Keratinocyte (primary cell): Measurements from ENCODE around the gene ATXN2.
"Not testable (repeated sequence)": the region's sequence is repeated elsewhere in the genome, so short reads cannot be mapped to it uniquely, and the experiment has no call there.

Experiments used
- EZH2 ChIP-seq: IDR thresholded peaks from one replicate; pipeline ENCODE4 v1.6.1; 2012; ENCODE audit warnings: inconsistent platforms, mild to moderate bottlenecking, low read length, moderate library complexity
- TF ChIP-seq, protein P1 (sequence below), 3 experiments: IDR thresholded peaks in 1 of 3; conservative IDR thresholded peaks in 1 of 3; optimal IDR thresholded peaks in 1 of 3; 2 replicates in 2 of 3; 3 replicates in 1 of 3; pipeline versions ENCODE3 to v1.5.1; 2011; ENCODE audit warnings: low read length in 3 of 3, mild to moderate bottlenecking in 3 of 3, moderate library complexity in 2 of 3, control low read depth in 1 of 3, inconsistent platforms in 1 of 3; ENCODE audit not compliant: insufficient read depth in 2 of 3; ENCODE audit errors: extremely low read depth in 1 of 3

DNA sequence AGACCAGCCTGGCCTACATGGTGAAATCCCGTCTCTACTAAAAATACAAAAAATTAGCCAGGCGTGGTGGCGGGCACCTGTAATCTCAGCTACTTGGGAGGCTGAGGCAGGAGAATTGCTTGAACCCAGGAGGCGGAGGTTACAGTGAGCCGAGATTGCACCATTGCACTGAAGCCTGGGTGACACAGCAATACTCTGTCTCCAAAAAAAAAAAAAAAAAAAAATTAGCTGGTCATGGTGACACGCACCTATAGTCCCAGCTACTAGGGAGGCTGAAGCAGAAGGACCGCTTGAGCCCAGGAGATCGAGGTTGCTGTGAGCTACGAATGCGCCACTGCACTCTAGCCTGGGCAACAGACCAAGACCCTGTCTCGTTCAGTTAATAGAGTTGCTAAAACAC is 3.7 kb upstream of the ATXN2 start:
- TF ChIP-seq, protein P1, sequence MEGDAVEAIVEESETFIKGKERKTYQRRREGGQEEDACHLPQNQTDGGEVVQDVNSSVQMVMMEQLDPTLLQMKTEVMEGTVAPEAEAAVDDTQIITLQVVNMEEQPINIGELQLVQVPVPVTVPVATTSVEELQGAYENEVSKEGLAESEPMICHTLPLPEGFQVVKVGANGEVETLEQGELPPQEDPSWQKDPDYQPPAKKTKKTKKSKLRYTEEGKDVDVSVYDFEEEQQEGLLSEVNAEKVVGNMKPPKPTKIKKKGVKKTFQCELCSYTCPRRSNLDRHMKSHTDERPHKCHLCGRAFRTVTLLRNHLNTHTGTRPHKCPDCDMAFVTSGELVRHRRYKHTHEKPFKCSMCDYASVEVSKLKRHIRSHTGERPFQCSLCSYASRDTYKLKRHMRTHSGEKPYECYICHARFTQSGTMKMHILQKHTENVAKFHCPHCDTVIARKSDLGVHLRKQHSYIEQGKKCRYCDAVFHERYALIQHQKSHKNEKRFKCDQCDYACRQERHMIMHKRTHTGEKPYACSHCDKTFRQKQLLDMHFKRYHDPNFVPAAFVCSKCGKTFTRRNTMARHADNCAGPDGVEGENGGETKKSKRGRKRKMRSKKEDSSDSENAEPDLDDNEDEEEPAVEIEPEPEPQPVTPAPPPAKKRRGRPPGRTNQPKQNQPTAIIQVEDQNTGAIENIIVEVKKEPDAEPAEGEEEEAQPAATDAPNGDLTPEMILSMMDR (optimal IDR thresholded peaks at IDR 0.05 in 1 of 3, IDR thresholded peaks at IDR 0.05 in 1 of 3, conservative IDR thresholded peaks at IDR 0.05 in 1 of 3; ENCODE audit: extremely low read depth in 1 of 3, insufficient read depth in 2 of 3, low read length in 3 of 3) = not testable (repeated sequence)
- TF ChIP-seq EZH2 = not testable (repeated sequence)
